Neural cell (in vitro differentiated cells): ENCODE results near the gene KLF18. TPM values are rescaled to one million over a fixed set of nuclear protein-coding genes. Genes with fewer than 3 reads are reported as not detected.
"Not testable (repeated sequence)": the region's sequence is repeated elsewhere in the genome, so short reads cannot be mapped to it uniquely, and the experiment has no call there.

ENCODE experiments used
- H2AFZ ChIP-seq: fragments of 200-600, 300-800 bp; sonication (generic), shearing (Covaris generic); 2 replicates; pipeline ENCODE4 v1.6.0; 2014; ENCODE audit warnings: low read depth, mild to moderate bottlenecking, antibody characterized with exemption, low read length, moderate library complexity
- H3F3A ChIP-seq: fragments of 200-600 bp; shearing (Covaris generic); 2 replicates; pipeline ENCODE4 v1.6.1; 2016; ENCODE audit warnings: mild to moderate bottlenecking, moderate library complexity, mixed read lengths, antibody characterized with exemption, low read length; ENCODE audit not compliant: insufficient read depth, poor library complexity, severe bottlenecking
- H3K27ac ChIP-seq: fragments of 200-600, 300-800 bp; sonication (generic), shearing (Covaris generic); 2 replicates; pipeline ENCODE4 v1.5.1; 2014; ENCODE audit warnings: mild to moderate bottlenecking, low read length, moderate library complexity
- H3K27me3 ChIP-seq: fragments of 300-800, 200-600 bp; sonication (generic), shearing (Covaris generic); 2 replicates; pipeline ENCODE4 v1.6.0; 2014; ENCODE audit warnings: mild to moderate bottlenecking, low read depth, low read length, moderate library complexity; ENCODE audit not compliant: insufficient read depth
- H3K36me3 ChIP-seq: fragments of 300-800, 200-600 bp; sonication (generic), shearing (Covaris generic); 2 replicates; pipeline ENCODE4 v1.5.1; 2014; ENCODE audit warnings: mild to moderate bottlenecking, antibody characterized with exemption, low read length, moderate library complexity; ENCODE audit not compliant: insufficient read depth
- H3K4me2 ChIP-seq: fragments of 300-800, 200-600 bp; sonication (generic), shearing (Covaris generic); 2 replicates; pipeline ENCODE4 v1.6.0; 2014; ENCODE audit warnings: mild to moderate bottlenecking, low read length
- H3K4me3 ChIP-seq: fragments of 300-800, 200-600 bp; sonication (generic), shearing (Covaris generic); 2 replicates; pipeline ENCODE4 v1.5.1; 2014; ENCODE audit warnings: mild to moderate bottlenecking, low read length, moderate library complexity
- H3K79me2 ChIP-seq: fragments of 200-600 bp; shearing (Covaris generic); replicated peaks from 2 replicates; pipeline ENCODE4 v1.6.0; 2014; ENCODE audit warnings: mild to moderate bottlenecking, low read length, moderate library complexity; ENCODE audit not compliant: insufficient read depth
- H3K9ac ChIP-seq: fragments of 300-800, 200-600 bp; sonication (generic), shearing (Covaris generic); 2 replicates; pipeline ENCODE4 v1.6.1; 2016; ENCODE audit warnings: mild to moderate bottlenecking, low read length, mixed read lengths
- H3K9me2 ChIP-seq: fragments of 200-600 bp; shearing (Covaris generic); 2 replicates; pipeline ENCODE4 v1.6.1; 2016; ENCODE audit warnings: mild to moderate bottlenecking, low read length, mixed read lengths; ENCODE audit not compliant: insufficient read depth
- H3K9me3 ChIP-seq: fragments of 200-600, 300-800 bp; sonication (generic), shearing (Covaris generic); 2 replicates; pipeline ENCODE4 v1.6.1; 2016; ENCODE audit warnings: mild to moderate bottlenecking, mixed run types, low read length, moderate library complexity, mixed read lengths
- H4K20me1 ChIP-seq: fragments of 200-600 bp; shearing (Covaris generic); 2 replicates; pipeline ENCODE4 v1.6.1; 2016; ENCODE audit warnings: mild to moderate bottlenecking, mixed run types; ENCODE audit not compliant: insufficient read depth
- CTCF ChIP-seq: fragments of 450-650 bp; IDR thresholded peaks from 2 replicates; pipeline ENCODE4 v1.5.1; 2014; ENCODE audit warnings: antibody characterized with exemption, mild to moderate bottlenecking, moderate library complexity; ENCODE audit not compliant: poor library complexity, severe bottlenecking
- EP300 ChIP-seq: fragments of 450-650 bp; conservative IDR thresholded peaks from 2 replicates; pipeline ENCODE4 v1.6.1; 2014; ENCODE audit warnings: antibody characterized with exemption, mild to moderate bottlenecking, moderate library complexity; ENCODE audit not compliant: poor library complexity, severe bottlenecking
- EZH2 ChIP-seq: fragments of 200-600, 300-800 bp; shearing (Covaris generic), sonication (generic); IDR thresholded peaks from 2 replicates; pipeline ENCODE4 v1.6.1; 2014; ENCODE audit warnings: antibody characterized with exemption, low read length, borderline replicate concordance, mild to moderate bottlenecking; ENCODE audit not compliant: insufficient read depth, poor library complexity, severe bottlenecking
- MXI1 ChIP-seq: fragments of 450-650 bp; conservative IDR thresholded peaks from 2 replicates; pipeline ENCODE4 v1.6.1; 2014; ENCODE audit warnings: antibody characterized with exemption, mild to moderate bottlenecking; ENCODE audit not compliant: poor library complexity, severe bottlenecking
- POLR2AphosphoS5 ChIP-seq: IDR thresholded peaks from 2 replicates; pipeline ENCODE4 v1.6.1; 2012
- RAD21 ChIP-seq: fragments of 450-650 bp; conservative IDR thresholded peaks from 2 replicates; pipeline ENCODE4 v1.6.1; 2014; ENCODE audit warnings: antibody characterized with exemption, mild to moderate bottlenecking, moderate library complexity
- REST ChIP-seq: IDR thresholded peaks from 2 replicates; pipeline ENCODE4 v1.6.1; 2012; ENCODE audit warnings: borderline replicate concordance
- SMC3 ChIP-seq: fragments of 450-650 bp; conservative IDR thresholded peaks from 2 replicates; pipeline ENCODE4 v1.6.1; 2014; ENCODE audit warnings: antibody characterized with exemption, mild to moderate bottlenecking, moderate library complexity; ENCODE audit not compliant: poor library complexity
- TAF1 ChIP-seq: IDR thresholded peaks from 2 replicates; pipeline ENCODE4 v1.6.1; 2012; ENCODE audit warnings: low read depth
- polyA plus RNA-seq: library from polyadenylated mRNA; depleted of rRNA; stranded (reverse); fragments of >200 nt; gene quantifications from 2 replicates; pipeline ENCODE4 v1.2.3, GENCODE V29; 2014

Gene KLF18
- polyA plus RNA-seq, 1 donor from 2014 or later: not detected

GRCh38 chr1:44118682-44119081 is 22.7 kb downstream of the KLF18 start, which contains the start of gene KLF17:
TSS of gene KLF17 (plus strand) at chr1:44118821. CDS start at chr1:44118908, 87 bp downstream.
- Histone ChIP-seq H2AFZ (no peak within 1 kb of the TSS), H3K27ac (no peak within 1 kb of the TSS), H3K4me2 (no peak within 1 kb of the TSS), H3K9me3 (no peaks in the 10 kb centered on the region), H3K9me2 (no peaks in the 10 kb centered on the region), H3K9ac (no peak within 1 kb of the TSS), H3K27me3 (no peaks in the 10 kb centered on the region), H3K4me3 (no peak within 1 kb of the TSS), H4K20me1 (no peaks in the 10 kb centered on the region), H3K36me3 (no peaks in the 10 kb centered on the region), H3F3A (no peaks in the 10 kb centered on the region), H3K79me2 (no peaks in the 10 kb centered on the region)
- TF ChIP-seq REST (no peak), TAF1 (no peak), SMC3 (no peak), EZH2 (no peak), EP300 (no peak), RAD21 (no peak), MXI1 (no peak), CTCF (no peak), POLR2AphosphoS5 (no peak)

GRCh38 chr1:44117272-44117671 is 24.2 kb downstream of the KLF18 start:
- not testable (repeated sequence) for H3K79me2 ChIP-seq, H2AFZ ChIP-seq, H3K27me3 ChIP-seq, H3K36me3 ChIP-seq, H3K4me3 ChIP-seq, H3F3A ChIP-seq, H4K20me1 ChIP-seq, H3K4me2 ChIP-seq, H3K9me3 ChIP-seq, H3K9ac ChIP-seq, H3K27ac ChIP-seq, H3K9me2 ChIP-seq

- Histone ChIP-seq H3K79me2 (no peaks in the 10 kb centered on the region), H2AFZ (no peak overlapping the region), H3K36me3 (no peaks in the 10 kb centered on the region), H3K9me2 (no peaks in the 10 kb centered on the region), H3K27me3 (no peaks in the 10 kb centered on the region), H3K27ac (no peak overlapping the region), H3F3A (no peaks in the 10 kb centered on the region), H3K4me3 (no peak overlapping the region), H3K9ac (no peak overlapping the region), H4K20me1 (no peaks in the 10 kb centered on the region), H3K4me2 (no peak overlapping the region), H3K9me3 (no peaks in the 10 kb centered on the region)
- TF ChIP-seq MXI1: no peak
- no peak for TF ChIP-seq RAD21
- TF ChIP-seq CTCF: no peak
- TF ChIP-seq EZH2: no peak
- TF ChIP-seq REST: no peak
- TF ChIP-seq SMC3: no peak
- no peak for TF ChIP-seq TAF1
- no peak for TF ChIP-seq POLR2AphosphoS5
- no peak for TF ChIP-seq EP300
These were observed 27.3 kb downstream of the KLF18 start for GRCh38 chr1:44114098-44114497.
